Skeletal muscle cell (primary cell): ENCODE data around the gene BLMH.

ENCODE experiments used
- DNase-seq: peaks from one replicate; pipeline ENCODE4 v3.0.0-alpha.2; 2010; ENCODE audit warnings: low read depth
- H3K4me3 ChIP-seq: 2 replicates; pipeline ENCODE4 v1.5.1; 2011; ENCODE audit warnings: low read depth, mild to moderate bottlenecking, control low read depth, low read length, moderate library complexity

BLMH gene

DNA sequence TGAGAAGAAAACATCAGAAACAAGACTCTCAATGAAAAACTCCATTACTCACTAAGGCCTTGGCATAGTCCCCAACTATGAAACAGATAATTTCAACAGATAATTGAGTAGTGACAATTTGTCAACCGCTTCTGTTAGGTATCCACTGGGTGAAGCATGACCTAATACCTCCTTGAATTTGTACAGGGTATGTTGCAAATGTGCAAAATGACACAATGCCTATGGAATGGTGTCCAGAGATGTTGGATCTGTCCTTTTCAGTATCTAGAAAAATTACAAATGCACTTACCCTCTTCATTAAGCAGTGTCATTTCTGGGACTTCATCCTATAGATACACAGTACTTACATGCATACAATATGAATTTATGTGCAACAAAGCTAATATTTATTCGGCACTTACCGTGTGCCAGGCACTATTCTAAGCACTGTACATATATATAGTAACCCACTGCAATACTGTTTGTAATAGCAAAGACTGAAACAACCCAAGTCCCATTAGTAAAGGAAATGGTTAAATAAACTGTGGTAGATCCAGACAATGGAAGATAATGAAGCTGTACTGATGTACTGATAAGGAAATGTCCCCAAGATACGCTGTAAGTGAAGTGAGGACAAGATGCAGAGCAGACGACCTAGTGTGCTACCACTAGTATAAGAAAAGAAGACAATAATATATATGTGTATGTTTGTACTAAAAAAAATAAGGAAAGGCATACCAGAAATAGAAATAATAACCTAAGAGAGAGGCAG lies 34.8 kb downstream of the BLMH start:
- DNase-seq = peak; percentile 24
- H3K4me3 ChIP-seq = no peak overlapping the region

DNA sequence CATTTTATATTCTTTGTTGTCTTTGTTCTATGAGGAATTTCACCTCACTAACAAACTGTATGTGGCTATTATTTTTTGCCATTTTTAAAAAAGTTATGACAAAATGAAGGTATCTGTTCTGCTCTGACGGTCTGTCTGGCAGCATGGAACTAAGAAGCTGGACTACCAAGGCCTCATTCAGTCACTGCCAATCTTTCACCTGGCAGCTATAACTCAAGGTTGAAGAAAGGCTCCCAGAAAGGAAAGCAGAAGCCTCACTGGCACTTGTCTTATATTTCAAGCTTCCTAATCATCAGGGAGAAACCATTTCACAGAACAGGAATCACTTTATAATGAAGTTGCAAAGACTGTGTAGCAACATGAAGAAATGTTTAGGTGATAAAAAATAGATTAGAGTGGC lies 37.6 kb downstream of the BLMH start:
- H3K4me3 ChIP-seq = no peak overlapping the region
- no peak for DNase-seq

DNA sequence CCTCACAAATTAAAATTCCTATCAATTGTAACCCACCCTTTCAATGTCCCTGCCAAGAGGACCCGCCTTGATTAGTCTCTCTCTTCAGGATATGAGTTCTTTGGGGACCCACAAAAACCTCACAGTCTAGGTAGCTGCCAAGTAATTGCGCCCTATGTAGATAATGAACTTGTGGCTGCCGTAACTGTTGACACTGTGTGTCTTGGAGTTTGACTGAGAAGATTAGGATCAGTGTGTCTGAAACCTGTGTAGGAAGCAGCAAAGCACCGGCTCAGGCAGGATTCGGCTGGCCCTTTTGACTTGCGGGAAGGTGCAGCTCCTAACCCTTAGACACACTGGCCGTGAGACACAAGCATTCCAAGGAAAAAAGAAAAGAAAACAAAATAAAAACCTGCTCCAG lies 38.4 kb downstream of the BLMH start:
- DNase-seq = no peak
- no peak overlapping the region for H3K4me3 ChIP-seq

DNA sequence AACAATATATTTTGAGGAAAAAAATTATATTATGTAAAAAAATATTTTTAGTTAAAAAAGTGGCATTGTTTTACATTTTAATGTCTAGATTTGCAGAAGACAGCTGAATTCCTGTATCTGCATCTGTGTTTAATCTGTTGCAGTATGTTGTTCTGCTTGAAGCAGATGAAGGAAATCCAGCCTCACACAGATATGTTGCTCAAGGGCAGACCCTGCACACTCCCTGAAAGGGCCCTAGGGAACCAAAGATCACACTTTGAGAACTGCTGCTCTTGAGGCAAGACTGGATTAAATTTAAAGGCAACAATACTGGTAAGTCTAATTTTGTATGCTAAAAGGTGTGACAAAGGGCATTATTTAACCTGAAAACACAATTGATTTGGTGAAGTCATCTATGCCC lies 39.8 kb downstream of the BLMH start:
- no peak for DNase-seq
- H3K4me3 ChIP-seq = no peak overlapping the region

DNA sequence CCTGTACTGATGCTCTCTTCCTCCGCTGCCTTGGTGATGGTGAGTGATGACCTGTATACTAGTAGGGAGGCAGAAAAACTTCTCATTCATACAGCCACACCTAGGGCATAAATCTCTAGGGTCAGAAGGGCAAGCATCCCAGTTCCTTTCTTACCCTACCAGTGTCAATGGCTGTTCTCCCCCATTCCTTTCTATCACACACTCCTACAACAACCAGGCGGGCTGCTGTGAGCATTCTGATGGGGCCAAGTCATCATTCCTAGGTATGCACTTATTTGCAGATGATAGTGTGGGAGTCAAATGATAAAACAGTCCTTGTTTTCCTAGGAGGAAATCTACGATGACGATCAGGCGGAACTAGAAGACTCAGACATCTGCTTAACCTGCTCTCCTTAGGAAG lies 42.3 kb downstream of the BLMH start:
- H3K4me3 ChIP-seq = no peak overlapping the region
- no peak for DNase-seq

DNA sequence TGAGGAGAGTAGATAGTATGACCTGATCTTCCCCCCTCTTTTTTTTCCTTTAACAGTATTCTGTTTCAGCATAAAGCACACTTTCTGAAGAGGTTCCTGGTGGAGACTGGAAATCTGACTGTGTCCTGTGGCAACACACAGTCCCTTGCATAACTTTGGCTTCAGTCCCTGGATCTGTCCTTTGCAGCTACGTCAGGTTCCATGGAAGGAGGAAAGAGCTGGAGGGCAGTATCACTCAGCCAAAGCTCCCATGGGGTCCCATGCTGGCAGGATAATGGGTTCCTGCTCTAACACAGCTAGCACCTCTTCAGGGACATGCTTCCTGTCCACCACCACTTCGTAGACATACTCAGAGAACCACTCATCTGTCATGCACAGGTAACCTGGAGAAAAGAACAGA lies 43.0 kb downstream of the BLMH start:
- no peak overlapping the region for H3K4me3 ChIP-seq
- no peak for DNase-seq

DNA sequence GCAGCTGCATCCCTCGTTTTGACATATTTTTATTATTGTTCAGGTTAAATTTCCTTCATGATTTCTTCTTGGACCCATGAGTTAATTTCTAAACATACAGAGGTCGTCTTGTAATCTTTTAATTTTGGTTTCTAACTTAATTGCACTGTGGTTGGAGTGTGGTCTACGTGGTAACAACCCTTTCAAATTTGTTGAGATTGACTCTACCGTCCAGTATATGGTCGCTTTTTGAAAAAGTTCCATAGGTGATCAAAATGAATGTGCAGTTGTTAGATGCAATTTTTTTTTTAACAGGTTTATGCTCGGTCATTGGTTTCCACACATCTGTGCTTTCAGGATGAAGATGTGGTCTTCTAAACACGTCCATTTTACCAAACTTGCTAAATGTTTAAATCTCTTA lies 45.3 kb downstream of the BLMH start:
- no peak for DNase-seq
- no peak overlapping the region for H3K4me3 ChIP-seq

DNA sequence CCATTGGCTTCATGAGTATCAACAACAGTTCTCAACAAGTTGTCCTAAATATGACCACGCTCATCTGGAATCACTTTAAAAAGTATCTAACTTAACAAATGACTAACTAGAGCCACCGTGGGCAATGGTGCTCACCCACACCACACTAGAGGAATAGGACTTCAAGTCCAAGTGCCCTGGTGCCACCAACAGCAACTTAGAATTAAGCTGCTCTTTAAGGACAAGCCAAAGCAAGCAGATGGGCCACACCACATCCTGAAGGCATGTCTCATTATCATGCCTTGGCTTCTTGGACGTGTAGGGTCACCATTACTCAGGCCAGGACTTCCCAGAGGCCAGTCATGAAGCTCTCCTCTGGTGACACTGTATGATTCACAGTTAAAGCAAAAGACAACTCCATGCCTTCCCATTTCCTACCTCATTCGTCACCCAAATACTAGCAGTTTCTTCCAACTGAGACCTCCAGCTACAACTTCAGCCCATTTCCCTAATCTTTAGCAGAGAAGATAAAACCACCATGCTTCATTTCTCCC lies 46.8 kb downstream of the BLMH start:
- peak; percentile 14 for DNase-seq
- H3K4me3 ChIP-seq = no peak overlapping the region

DNA sequence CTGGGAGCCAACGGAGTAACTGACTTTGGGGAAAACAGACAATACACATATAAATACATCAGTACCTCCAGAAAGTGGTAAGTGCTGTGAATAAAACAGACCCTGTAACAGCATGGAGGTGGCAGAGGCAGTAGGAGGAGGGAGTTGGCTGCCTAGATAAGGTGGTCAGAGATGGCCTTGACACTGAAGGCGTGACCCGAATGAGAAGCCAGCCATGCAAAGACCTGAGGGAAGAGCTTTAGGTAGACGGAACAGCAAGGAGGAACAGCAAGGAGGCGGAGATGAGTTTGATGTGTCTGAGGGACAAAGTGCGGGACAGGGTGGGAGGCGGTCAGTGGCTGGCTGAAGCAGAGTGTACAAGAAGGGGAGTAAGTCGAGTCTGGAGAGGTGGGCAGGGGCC lies 48.2 kb downstream of the BLMH start:
- no peak overlapping the region for H3K4me3 ChIP-seq
- no peak for DNase-seq

DNA sequence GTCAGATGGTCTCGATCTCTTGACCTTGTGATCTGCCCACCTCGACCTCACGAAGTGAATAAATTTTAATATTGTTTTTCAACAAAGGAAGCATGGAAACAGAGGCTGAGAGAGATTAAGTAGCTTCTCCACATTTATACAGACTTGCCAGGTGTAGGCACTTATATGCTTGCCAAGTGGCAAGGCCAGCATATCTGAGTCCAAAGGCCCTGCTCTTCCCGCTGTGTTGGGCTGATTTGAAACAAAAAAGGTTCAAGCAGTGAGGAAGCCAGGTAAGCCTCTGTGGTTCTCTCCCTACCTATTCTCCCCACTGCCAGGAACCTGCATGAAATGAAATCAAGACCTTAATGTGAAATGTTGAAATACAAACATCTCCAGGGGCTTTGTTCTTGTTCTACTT lies 48.7 kb downstream of the BLMH start:
- DNase-seq = no peak
- H3K4me3 ChIP-seq = no peak overlapping the region

DNA sequence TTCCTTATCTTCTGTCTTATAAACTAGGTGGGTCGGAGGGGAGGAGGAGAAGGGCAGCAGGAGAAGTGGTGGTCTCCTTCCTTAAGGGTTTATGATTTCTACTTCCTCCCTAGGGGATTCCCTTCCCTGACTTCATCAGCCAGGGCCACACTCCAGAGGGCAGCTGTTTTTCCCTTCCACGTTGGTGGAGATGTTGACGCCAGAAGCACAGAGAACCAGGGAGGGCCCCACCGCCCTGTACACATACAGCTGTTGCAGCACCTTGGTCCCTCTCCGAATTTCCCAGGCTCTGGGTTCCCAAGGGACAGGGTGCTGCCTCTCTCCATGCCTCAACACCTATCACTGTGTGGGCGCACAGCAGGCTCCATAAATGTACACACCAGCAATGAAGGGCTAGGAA lies 50.7 kb downstream of the BLMH start:
- no peak for DNase-seq
- H3K4me3 ChIP-seq = no peak overlapping the region

DNA sequence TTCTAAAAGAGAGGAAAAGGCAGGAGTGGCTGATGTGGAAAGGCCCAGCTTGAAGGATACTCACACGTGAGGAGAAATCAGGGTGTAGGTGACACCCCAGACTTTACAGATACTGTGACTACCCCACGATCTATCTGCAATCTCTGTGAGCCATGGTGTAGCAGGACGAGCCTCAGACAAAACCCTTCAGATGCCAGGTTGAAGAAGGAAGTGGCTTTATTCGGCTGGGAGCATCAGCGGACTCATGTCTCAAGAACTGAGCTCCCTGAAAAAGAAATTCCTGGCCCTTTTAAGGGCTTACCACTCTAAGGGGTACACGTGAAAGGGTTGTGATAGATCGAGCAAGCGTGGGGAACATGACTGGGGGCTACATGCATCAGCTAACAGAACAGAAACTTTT lies 51.6 kb downstream of the BLMH start:
- H3K4me3 ChIP-seq = no peak overlapping the region
- no peak for DNase-seq

DNA sequence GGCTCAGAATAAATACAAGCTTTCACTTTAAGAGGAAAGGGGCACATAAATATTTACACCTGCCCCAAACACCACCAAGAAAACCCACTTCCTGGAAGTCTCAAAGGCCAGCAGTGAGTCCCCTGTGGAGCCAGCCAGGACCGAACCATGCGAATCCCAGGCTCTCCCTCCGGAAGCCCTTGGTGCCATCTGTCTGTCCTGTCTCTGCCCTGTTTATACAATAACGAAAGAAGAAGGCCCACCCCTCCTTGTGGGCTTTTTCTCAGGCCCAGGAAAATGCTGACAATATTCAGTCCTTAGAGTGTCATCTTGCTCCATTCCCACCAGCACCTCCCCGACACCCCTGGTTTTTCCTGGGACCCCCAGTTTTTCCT lies 52.7 kb downstream of the BLMH start:
- DNase-seq = no peak
- H3K4me3 ChIP-seq = no peak overlapping the region

DNA sequence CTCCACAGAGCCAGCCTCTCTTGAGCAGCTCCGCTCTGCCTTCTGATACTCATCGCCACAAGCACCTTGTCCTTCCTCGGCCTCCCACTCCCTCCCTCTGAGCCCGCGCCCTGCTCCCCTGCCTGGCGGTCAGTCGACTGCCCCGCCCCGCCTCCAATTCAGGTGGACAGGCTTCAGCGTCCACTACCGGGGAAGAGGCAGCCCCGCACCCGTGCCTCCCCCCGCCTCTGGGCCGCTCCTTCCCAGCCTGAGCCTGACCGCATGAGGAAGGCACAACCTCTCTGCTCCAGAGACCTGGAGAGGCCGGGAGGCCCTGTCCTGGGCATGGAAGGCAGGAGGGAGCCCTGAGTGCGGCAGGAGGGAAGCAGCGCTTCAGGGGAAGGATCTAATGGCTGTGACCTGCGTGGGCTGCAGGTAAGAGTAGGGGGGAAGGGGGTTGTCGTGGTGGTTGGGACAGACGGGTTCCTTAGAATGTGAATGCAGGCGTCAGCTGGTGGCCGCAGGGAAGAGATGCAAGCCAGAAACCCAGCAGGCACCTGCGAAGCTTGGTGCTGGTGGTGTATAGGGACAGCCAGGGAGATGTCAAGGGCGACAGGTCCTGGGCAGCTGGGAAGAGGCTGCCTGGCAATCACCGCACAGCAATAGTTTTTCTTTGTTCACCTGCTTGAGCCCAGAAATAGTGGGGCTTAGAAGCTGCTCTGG lies 53.2 kb downstream of the BLMH start:
- no peak overlapping the region for H3K4me3 ChIP-seq
- DNase-seq = no peak

DNA sequence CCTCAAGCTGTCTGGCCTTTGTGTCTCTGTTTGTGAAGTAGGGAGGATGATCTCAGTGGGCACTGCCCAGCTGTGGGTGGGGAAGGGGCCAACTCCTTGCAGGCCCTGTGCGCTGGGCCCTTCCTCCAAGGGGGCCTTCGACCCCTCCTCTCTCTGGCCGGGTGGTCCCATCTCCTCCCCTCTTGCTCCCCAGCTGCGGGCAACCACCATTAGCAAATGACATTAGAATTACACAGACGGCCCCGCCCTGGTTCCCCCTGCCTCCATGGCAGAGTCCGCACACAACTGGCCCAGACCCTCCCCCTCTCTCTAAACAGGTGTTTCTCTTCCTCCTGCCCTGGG lies 53.8 kb downstream of the BLMH start:
- DNase-seq = no peak
- H3K4me3 ChIP-seq = no peak overlapping the region

DNA sequence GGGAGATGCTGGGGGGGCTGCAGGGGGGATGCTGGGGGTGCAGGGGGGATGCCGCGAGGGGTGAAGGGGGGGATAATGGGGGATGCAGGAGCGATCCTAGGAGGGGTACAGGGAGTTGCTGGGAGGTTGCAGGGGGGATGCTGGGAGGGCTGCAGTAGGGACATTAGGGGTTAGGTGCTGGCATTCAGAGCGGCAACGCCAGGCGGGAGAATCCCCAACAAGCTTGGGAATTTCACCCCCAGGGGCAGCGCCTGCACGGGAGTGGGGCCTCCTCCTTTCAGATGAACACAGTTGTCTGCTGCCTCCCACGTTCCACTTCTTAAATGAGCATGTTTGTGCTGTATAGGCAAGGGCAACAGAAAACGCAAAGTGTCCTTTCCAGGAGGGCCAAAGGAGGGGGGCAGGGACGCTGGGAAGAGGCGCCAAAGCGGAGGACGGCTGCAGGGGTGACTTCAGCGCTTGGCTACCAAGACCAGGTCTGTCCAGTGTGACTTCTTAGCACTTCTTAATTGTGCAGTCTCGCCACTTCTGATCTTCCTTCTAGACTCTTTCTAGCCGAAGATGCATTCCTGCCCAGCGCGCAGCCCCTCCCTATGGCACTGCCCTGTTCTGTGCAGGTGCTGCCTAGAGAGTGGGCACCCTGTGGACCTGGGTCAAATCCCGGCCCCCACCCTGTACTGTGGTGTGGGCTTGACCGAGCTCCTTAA lies 54.3 kb downstream of the BLMH start:
- no peak for DNase-seq
- no peak overlapping the region for H3K4me3 ChIP-seq

DNA sequence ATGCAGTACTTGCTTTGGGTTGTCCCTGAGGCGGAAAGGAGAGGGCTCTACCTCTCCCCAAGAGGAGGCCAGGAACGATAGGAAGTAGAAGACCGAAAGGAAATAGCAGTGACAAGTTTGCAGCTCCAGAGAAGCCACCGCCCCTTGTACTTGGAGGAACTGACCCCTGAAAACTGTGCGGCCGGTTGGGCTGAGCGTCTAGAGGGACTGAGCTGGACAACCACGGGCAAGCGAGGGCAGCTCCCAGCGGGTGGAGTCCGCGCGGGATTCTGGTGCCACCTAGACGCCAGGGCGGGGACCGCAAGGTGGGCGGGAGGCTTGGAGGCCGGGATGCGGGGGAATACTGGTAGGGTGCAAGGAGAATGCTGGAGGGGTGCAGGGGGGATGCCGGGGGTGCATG lies 55.0 kb downstream of the BLMH start:
- no peak for DNase-seq
- H3K4me3 ChIP-seq = peak overlapping the region; percentile 20

DNA sequence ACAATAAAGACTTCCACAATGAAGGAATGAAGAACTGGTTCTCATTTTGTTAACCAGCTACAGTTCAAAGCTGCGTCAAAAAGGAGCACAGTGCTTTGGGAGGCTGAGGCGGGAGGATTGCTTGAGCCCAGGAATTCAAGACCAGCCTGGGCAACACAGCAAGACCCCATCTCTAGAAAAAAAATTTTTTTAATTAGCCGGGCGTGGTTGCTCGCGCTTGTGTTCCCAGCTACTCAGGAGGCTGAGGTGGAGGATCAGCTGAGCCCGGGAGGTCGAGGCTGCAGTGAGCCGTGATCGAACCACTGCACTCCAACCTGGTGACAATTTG lies 55.5 kb downstream of the BLMH start:
- no peak for DNase-seq
- H3K4me3 ChIP-seq = peak overlapping the region; percentile 49

DNA sequence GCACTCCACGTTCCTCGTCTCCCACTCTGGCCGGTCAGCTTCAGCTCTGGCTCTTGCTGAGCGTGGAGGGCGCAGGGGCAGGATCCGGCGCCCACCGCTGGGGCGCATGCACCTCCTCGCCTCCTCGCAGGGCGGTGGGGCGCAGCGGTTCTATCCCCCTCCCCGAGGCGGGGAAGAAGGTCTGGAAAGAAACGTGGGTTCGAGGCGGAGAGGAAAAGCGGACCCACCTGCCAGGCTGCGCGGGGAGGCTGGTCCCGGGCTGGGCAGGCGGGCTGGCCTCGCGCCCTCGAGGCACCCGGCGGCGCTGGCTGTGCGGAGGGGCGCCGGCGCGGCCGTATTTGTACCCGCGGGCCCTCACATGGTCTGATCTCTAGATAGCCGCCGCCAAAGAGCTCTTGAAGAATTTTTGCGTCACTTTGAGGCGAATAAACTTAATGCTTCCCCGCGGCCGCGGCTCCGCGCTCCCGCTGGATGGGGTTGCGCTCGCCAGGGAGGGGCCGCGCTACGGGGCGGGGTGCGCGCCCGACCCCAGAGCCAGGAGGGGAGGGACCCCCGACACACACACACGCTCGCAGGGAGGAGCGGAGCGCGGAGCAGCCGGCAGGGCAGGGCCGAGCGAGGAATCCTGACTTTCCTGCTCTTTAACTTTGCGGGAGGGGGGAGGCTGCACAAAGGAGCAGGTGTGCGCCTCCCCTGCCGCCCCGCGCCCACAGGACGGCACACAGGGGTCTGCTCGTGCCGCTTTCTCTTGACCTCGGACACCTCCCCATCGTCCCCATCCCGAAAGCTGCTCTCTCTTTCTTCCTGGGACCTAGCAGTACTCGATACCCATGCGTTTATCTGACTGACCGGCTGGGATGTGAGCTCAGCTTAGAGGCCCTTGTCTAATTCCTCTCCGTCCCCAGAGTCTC lies 56.1 kb downstream of the BLMH start, which contains the start of gene SLC6A4:
Gene SLC6A4 (minus strand): TSS at position 312 of the 911 bp plus-strand sequence. CDS start 13,739 bp downstream, outside the sequence.
- peak within 1 kb of the TSS; percentile 49 for H3K4me3 ChIP-seq
- no peak for DNase-seq

DNA sequence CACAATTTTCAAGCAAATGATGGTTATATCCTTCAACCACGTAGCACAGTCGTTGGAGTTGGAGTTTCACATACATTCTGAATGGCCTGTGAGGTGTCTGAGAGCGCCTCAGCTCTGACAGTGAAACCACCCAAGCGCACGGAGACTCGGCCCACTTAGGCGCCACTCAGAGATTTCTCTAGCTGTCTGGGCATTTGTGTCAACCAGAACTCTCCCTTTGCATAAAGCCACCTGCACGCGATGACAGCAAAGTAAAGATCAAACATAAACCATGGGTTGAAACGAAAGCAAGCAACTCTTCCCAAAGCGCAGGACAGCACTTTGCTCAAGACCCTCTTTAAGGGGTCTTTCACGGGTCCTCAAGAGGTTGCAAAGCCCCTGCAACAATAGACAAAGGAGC lies 56.8 kb downstream of the BLMH start:
- no peak for DNase-seq
- peak overlapping the region; percentile 49 for H3K4me3 ChIP-seq
